Prostate gland (tissue), 2 donors: ENCODE results near the gene MYOT. TPM values are rescaled to one million over a fixed set of nuclear protein-coding genes. Genes with fewer than 3 reads are reported as not detected.

ENCODE experiments used
- DNase-seq: peaks from one replicate; pipeline ENCODE4 v3.0.0-alpha.2; 2019; ENCODE audit warnings: low spot score
- H3K27ac ChIP-seq, 2 donors: fragments of 200-600 bp; sonication (generic); 2 replicates each; pipeline ENCODE4 v1.5.1; 2017 to 2019
- H3K27me3 ChIP-seq: fragments of 200-600 bp; sonication (generic); replicated peaks from 2 replicates; pipeline ENCODE4 v1.5.1; 2019; ENCODE audit not compliant: insufficient read depth
- H3K36me3 ChIP-seq, 2 donors: fragments of 200-600 bp; sonication (generic); 1 replicate in 1 of 2; 2 replicates in 1 of 2; pipeline versions ENCODE4 v1.5.1 to v1.8.1; 2017 to 2019
- H3K4me1 ChIP-seq: fragments of 200-600 bp; sonication (generic); replicated peaks from 2 replicates; pipeline ENCODE4 v1.5.1; 2019
- H3K4me3 ChIP-seq, 2 donors: fragments of 200-600 bp; sonication (generic); 2 replicates each; pipeline ENCODE4 v1.5.1; 2017 to 2019
- H3K9me3 ChIP-seq: fragments of 200-600 bp; sonication (generic); 2 replicates; pipeline ENCODE4 v1.5.1; 2017
- POLR2A ChIP-seq: fragments of 450-650 bp; IDR thresholded peaks from one replicate; pipeline ENCODE4 v1.6.1; 2016; ENCODE audit warnings: antibody characterized with exemption, mild to moderate bottlenecking
- POLR2AphosphoS5 ChIP-seq: sonication (generic); formaldehyde crosslinking; IDR thresholded peaks from one replicate; pipeline ENCODE4 v1.6.1; 2017; ENCODE audit warnings: antibody characterized with exemption
- WGBS: methylation state at CpG from one replicate; pipeline ENCODE4 v1.1.5; 2018; 5-methylcytosine and 5-hydroxymethylcytosine counted together
- intact Hi-C: fragments of 100-400 bp; cut with DNase I; formaldehyde crosslinking; loops from one replicate; pipeline ENCODE4 v1.14.2; 2022
- total RNA-seq, 2 donors: library from RNA; depleted of rRNA; stranded (reverse); fragments of >200 nt; gene quantifications; one replicate each; pipeline ENCODE4 v1.1.0, GENCODE V29; 2016
- TF ChIP-seq, protein P1 (sequence below), 4 experiments: fragments of 200-600 bp in 2 of 4; fragments of 450-650 bp in 2 of 4; sonication (generic) in 2 of 4; IDR thresholded peaks; 1 replicate in 3 of 4; 2 replicates in 1 of 4; pipeline ENCODE4 v1.5.1; 2016 to 2019; ENCODE audit warnings: antibody characterized with exemption in 4 of 4, mild to moderate bottlenecking in 2 of 4, moderate library complexity in 2 of 4

The MYOT gene
- total RNA-seq, 2 donors from 2014 or later, result 0.34 to 7.2 TPM

DNA sequence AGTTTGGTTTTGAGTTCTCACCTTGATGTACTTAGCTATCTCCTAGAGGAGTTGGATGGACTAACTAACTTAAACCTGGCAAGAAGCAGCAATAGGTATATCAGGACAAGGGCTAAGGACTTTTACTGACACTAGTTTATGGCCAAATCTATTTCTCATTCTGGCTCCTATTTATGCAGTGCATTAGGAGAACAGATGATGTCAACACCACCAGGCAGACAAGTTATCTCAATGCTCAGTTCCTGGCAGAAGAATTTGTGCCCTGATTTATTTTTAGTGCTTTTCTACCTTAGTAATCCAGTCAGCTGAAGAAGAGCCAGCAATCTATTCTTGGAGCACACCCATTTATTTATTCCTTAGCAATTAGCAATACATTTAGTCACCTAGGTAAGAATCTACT lies 30.7 kb upstream of the MYOT start:
- no peak overlapping the region for H3K4me3 ChIP-seq
- H3K27me3 ChIP-seq, result no peaks in the 10 kb centered on the region
- DNase-seq, result peak; percentile 22
- H3K4me1 ChIP-seq, result no peaks in the 10 kb centered on the region
- no peaks in the 10 kb centered on the region for H3K9me3 ChIP-seq
- TF ChIP-seq POLR2AphosphoS5 (peak; percentile 71), POLR2A (no peak)
- TF ChIP-seq, protein P1, sequence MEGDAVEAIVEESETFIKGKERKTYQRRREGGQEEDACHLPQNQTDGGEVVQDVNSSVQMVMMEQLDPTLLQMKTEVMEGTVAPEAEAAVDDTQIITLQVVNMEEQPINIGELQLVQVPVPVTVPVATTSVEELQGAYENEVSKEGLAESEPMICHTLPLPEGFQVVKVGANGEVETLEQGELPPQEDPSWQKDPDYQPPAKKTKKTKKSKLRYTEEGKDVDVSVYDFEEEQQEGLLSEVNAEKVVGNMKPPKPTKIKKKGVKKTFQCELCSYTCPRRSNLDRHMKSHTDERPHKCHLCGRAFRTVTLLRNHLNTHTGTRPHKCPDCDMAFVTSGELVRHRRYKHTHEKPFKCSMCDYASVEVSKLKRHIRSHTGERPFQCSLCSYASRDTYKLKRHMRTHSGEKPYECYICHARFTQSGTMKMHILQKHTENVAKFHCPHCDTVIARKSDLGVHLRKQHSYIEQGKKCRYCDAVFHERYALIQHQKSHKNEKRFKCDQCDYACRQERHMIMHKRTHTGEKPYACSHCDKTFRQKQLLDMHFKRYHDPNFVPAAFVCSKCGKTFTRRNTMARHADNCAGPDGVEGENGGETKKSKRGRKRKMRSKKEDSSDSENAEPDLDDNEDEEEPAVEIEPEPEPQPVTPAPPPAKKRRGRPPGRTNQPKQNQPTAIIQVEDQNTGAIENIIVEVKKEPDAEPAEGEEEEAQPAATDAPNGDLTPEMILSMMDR (IDR thresholded peaks at IDR 0.05), result no peak
- intact Hi-C loops, result loop anchor here (5.0 kb wide), 1 partner anchor 45 kb away; no protein-coding TSS in a partner anchor
- H3K36me3 ChIP-seq, result no peaks in the 10 kb centered on the region
- H3K27ac ChIP-seq, result peak overlapping the region; percentile 38 to 47

DNA sequence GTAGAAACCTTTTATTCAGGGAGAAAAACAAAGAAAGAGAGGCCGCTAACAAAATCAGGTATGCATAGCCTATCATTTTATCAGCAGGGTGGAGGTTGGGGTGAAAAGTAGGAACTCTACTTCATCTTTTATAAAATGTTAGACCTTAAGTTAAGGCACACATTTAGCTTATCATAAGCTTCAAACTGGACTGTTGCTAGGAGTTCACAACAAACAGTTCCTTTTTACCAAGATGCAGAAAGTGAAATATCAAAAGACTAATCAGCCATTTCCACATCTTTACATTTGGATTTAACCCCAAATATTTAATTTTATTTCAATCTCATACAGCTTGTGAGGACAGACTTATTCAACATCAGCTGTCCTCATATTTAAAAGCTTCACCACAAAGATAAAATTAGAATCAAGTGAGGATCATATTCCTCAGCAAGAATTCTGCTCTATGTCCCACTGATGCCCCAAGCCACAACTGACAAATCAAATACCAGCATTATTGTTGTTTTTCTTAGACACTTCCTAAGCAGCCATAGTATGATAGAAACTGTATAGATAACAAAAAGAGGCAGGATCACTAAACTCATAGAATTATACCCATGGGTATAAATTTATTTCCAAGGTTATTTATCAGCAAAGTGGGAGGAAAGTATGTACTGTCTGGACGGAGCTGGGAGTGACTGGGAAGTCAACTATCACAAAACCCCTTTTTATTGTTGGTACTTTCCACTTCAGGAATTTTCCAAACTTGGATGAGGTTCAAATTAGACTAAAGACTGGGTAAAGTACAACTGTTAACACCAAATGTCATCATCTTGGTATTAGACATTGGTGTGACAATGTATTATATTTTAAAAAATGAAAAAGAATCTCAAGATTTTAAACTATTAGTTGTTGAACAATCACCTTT lies 29.9 kb upstream of the MYOT start:
- intact Hi-C loops, result loop anchor here (5.0 kb wide), 1 partner anchor 45 kb away; no protein-coding TSS in a partner anchor
- H3K4me3 ChIP-seq, result no peak overlapping the region
- H3K27me3 ChIP-seq, result no peaks in the 10 kb centered on the region
- DNase-seq, result no peak
- no peaks in the 10 kb centered on the region for H3K36me3 ChIP-seq
- no peaks in the 10 kb centered on the region for H3K4me1 ChIP-seq
- TF ChIP-seq POLR2A (no peak), POLR2AphosphoS5 (no peak)
- TF ChIP-seq, protein P1 (IDR thresholded peaks at IDR 0.05), result no peak
- 56% methylated on average over 2 of the region's 2 CpGs for WGBS
- H3K27ac ChIP-seq, result peak overlapping the region; percentile 27 to 29
- no peaks in the 10 kb centered on the region for H3K9me3 ChIP-seq

DNA sequence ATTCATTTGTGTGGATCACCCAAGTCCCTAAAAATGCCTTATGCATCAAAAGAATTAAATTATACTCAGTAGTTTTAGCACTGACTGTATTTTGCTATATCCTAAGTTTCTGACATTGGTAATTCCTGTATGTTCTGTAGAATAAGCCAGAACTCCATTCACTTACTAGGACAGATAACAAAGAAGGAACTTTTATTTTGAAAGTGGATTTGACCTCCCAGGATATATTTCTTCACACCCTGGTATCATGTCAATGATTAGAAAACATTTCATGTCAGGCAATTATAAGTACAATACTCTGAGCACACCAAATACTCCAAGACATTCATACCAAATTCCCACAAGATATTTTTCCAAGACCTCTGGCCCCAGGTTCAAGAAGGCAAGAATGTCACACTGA lies 28.7 kb upstream of the MYOT start:
- Histone ChIP-seq H3K4me1 (no peaks in the 10 kb centered on the region), H3K9me3 (no peaks in the 10 kb centered on the region), H3K27me3 (no peaks in the 10 kb centered on the region), H3K4me3 (no peak overlapping the region), H3K36me3 (no peaks in the 10 kb centered on the region), H3K27ac (no peak overlapping the region)
- DNase-seq, result no peak
- intact Hi-C loops, result loop anchor here (5.0 kb wide), 1 partner anchor 43 kb away; no protein-coding TSS in a partner anchor
- TF ChIP-seq, protein P1 (IDR thresholded peaks at IDR 0.05), result no peak
- no peak for TF ChIP-seq POLR2A
- no peak for TF ChIP-seq POLR2AphosphoS5

DNA sequence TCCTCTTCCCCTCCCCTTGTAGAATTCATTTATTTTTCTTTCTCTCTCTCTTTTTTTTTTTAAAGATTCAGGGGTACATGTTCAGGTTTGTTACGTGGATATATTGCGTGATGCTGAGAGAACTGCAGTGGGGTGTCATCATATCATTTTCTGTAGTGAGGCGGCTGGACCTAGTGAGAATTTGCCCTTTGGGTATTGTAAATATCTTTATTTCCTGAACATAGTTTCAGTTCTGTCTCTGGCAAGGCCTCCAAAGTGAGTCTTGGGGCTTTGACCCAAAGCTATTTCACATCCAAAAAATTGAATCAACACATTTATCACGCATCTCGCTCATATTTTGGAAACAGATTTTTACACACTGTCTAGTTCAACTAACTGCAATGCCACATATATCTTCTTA lies 25.4 kb upstream of the MYOT start:
- Histone ChIP-seq H3K27me3 (no peaks in the 10 kb centered on the region), H3K9me3 (no peaks in the 10 kb centered on the region), H3K4me3 (no peak overlapping the region), H3K36me3 (no peaks in the 10 kb centered on the region), H3K4me1 (no peaks in the 10 kb centered on the region), H3K27ac (no peak overlapping the region)
- 66% methylated on average over 5 of the region's 5 CpGs for WGBS
- TF ChIP-seq, protein P1 (IDR thresholded peaks at IDR 0.05), result no peak
- no peak for TF ChIP-seq POLR2A
- no peak for TF ChIP-seq POLR2AphosphoS5
- intact Hi-C loops, result no loop called here
- no peak for DNase-seq
